HepG2 (cell line): Measurements from ENCODE around the gene GMEB2. TPM values are rescaled to one million over a fixed set of nuclear protein-coding genes. Genes with fewer than 3 reads are reported as not detected.

Experiments
- CEBPG ChIP-seq: IDR thresholded peaks from 2 replicates; pipeline ENCODE4 v1.6.1; 2016
- FOXJ3 ChIP-seq: sonication (generic); formaldehyde crosslinking; IDR thresholded peaks from 2 replicates; pipeline ENCODE4 v1.4.0; 2020; ENCODE audit warnings: missing genetic modification reagents, mild to moderate bottlenecking, borderline replicate concordance
- GATA4 ChIP-seq: sonication (generic); IDR thresholded peaks from 2 replicates; pipeline ENCODE4 v1.6.1; 2016; ENCODE audit warnings: antibody characterized with exemption, low read depth, borderline replicate concordance
- MAF1 ChIP-seq: sonication (generic); formaldehyde crosslinking; IDR thresholded peaks from 2 replicates; pipeline ENCODE4 v1.5.0; 2020; ENCODE audit warnings: missing genetic modification reagents, borderline replicate concordance
- MAFF ChIP-seq: IDR thresholded peaks from 2 replicates; pipeline ENCODE4 v1.6.1; 2011; ENCODE audit warnings: low read depth, low read length, improper control_type of control experiment
- MIER2 ChIP-seq: IDR thresholded peaks from 2 replicates; pipeline ENCODE4 v1.6.1; 2016; ENCODE audit warnings: missing biosample characterization, missing genetic modification reagents
- NFYC ChIP-seq: IDR thresholded peaks from 2 replicates; pipeline ENCODE4 v1.6.1; 2016; ENCODE audit warnings: missing genetic modification reagents, missing compliant biosample characterization
- PRPF4 ChIP-seq: fragments of 200-400 bp; formaldehyde crosslinking; IDR thresholded peaks from 2 replicates; pipeline ENCODE4 v1.6.1; 2016; ENCODE audit warnings: low read length, low read depth; ENCODE audit not compliant: poor library complexity, severe bottlenecking
- SIN3A ChIP-seq: IDR thresholded peaks from 2 replicates; pipeline ENCODE4 v1.6.1; 2011; ENCODE audit warnings: low read depth, mild to moderate bottlenecking, control low read depth, low read length, borderline replicate concordance
- TOE1 ChIP-seq: sonication (generic); formaldehyde crosslinking; IDR thresholded peaks from 2 replicates; pipeline ENCODE4 v1.4.0; 2020; ENCODE audit warnings: mild to moderate bottlenecking, missing genetic modification reagents
- YEATS4 ChIP-seq: sonication (generic); formaldehyde crosslinking; IDR thresholded peaks from 2 replicates; pipeline ENCODE4 v1.4.0; 2020; ENCODE audit warnings: missing genetic modification reagents, borderline replicate concordance
- polyA plus RNA-seq, 8 experiments: library from polyadenylated mRNA; depleted of rRNA in 3 of 8; stranded (reverse) in 7 of 8; unstranded in 1 of 8; fragments of >200 nt; fragmentation: Illumina TruSeq in 4 of 8; extraction: Trizol in 4 of 8; gene quantifications; 2 replicates each; pipeline versions ENCODE4 v1.2.1 to v1.2.3, GENCODE V29; 2011 to 2016; ENCODE audit warnings: low read depth in 4 of 8, missing spikeins in 1 of 8, mixed read lengths in 1 of 8; ENCODE audit not compliant: insufficient read depth in 1 of 8
- total RNA-seq, 5 experiments: library from RNA; depleted of rRNA; stranded (reverse); fragments of >200 nt; fragmentation: Illumina TruSeq; extraction: Trizol; gene quantifications; 2 replicates each; pipeline ENCODE4 v1.2.3, GENCODE V29; 2016; ENCODE audit warnings: low read depth in 1 of 5
- TF ChIP-seq, protein P1 (sequence below): IDR thresholded peaks from 2 replicates; pipeline ENCODE4 v1.6.1; 2016; ENCODE audit warnings: control low read depth
- TF ChIP-seq, protein P2 (sequence below): IDR thresholded peaks from 2 replicates; pipeline ENCODE4 v1.6.1; 2016; ENCODE audit warnings: mild to moderate bottlenecking, missing biosample characterization, missing genetic modification reagents
- TF ChIP-seq, protein P3 (sequence below): sonication (generic); formaldehyde crosslinking; IDR thresholded peaks from 2 replicates; pipeline ENCODE4 v1.5.0; 2020; ENCODE audit warnings: mild to moderate bottlenecking, missing genetic modification reagents
- TF ChIP-seq, protein P4 (sequence below): sonication (generic); formaldehyde crosslinking; IDR thresholded peaks from 2 replicates; pipeline ENCODE4 v1.8.1; 2023; ENCODE audit warnings: mild to moderate bottlenecking, moderate library complexity, missing genetic modification reagents
- TF ChIP-seq, protein P5 (sequence below): sonication (generic); formaldehyde crosslinking; IDR thresholded peaks from 2 replicates; pipeline ENCODE4 v1.4.0; 2020; ENCODE audit warnings: missing genetic modification reagents

Gene GMEB2
- total and polyA plus RNA-seq, 2 of the 13 experiments (the other 11 are each of a cell fraction or from before 2014, with no cell fraction given), result 10.6 to 12.4 TPM

DNA sequence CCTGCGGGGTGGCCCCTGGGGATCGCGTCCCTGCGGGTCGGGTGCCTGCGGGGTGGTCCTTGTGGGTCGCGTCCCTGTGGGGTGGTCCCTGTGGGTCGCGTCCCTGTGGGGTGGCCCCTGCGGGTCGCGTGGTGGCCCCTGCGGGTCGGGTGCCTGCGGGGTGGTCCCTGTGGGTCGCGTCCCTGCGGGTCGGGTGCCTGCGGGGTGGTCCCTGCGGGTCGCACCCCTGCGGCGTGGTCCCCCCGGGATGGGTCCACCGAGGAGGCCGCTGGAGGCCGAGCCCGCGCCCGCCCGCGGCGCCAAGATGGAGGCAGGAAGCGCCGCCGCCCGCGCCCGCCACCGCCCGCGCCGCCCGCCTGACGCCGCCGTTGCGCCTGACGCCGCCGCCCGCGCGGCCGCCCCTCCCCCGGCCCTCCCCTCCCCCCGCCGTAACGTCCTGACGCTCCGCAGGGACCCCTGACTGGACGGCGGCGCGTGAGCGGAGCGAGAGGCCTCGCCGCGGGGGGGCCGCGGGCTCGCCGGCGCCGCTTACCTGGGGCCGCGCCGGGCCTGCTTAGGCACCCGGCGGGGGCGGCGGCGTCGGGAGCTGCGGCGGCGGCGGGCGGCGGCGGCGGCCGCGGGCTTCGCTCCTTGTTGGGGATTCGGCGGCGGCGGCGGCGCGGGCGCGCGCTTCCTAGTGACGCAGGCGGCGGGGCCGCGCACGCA lies at the start of gene GMEB2 (continued):
- TF ChIP-seq MAFF (no peak), SIN3A (no peak), NFYC (CRISPR knock-in tag) (no peak), MIER2 (no peak), MAF1 (CRISPR knock-in tag) (0 out of 2 replicates have a peak, but pooled peaks have one; percentile 16), CEBPG (CRISPR knock-in tag) (no peak), YEATS4 (CRISPR knock-in tag) (peak; percentile 85), PRPF4 (peak; percentile 46), FOXJ3 (no peak), GATA4 (no peak), TOE1 (CRISPR knock-in tag) (no peak)
- TF ChIP-seq, protein P1, sequence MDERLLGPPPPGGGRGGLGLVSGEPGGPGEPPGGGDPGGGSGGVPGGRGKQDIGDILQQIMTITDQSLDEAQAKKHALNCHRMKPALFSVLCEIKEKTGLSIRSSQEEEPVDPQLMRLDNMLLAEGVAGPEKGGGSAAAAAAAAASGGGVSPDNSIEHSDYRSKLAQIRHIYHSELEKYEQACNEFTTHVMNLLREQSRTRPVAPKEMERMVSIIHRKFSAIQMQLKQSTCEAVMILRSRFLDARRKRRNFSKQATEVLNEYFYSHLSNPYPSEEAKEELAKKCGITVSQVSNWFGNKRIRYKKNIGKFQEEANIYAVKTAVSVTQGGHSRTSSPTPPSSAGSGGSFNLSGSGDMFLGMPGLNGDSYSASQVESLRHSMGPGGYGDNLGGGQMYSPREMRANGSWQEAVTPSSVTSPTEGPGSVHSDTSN, result no peak
- TF ChIP-seq, protein P2, sequence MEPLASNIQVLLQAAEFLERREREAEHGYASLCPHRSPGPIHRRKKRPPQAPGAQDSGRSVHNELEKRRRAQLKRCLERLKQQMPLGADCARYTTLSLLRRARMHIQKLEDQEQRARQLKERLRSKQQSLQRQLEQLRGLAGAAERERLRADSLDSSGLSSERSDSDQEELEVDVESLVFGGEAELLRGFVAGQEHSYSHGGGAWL (CRISPR knock-in tag), result peak; percentile 86; the same call in 1 of the 2 replicates
- TF ChIP-seq, protein P3, sequence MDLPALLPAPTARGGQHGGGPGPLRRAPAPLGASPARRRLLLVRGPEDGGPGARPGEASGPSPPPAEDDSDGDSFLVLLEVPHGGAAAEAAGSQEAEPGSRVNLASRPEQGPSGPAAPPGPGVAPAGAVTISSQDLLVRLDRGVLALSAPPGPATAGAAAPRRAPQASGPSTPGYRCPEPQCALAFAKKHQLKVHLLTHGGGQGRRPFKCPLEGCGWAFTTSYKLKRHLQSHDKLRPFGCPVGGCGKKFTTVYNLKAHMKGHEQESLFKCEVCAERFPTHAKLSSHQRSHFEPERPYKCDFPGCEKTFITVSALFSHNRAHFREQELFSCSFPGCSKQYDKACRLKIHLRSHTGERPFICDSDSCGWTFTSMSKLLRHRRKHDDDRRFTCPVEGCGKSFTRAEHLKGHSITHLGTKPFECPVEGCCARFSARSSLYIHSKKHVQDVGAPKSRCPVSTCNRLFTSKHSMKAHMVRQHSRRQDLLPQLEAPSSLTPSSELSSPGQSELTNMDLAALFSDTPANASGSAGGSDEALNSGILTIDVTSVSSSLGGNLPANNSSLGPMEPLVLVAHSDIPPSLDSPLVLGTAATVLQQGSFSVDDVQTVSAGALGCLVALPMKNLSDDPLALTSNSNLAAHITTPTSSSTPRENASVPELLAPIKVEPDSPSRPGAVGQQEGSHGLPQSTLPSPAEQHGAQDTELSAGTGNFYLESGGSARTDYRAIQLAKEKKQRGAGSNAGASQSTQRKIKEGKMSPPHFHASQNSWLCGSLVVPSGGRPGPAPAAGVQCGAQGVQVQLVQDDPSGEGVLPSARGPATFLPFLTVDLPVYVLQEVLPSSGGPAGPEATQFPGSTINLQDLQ (CRISPR knock-in tag), result peak; percentile 75; the same call in 1 of the 2 replicates
- TF ChIP-seq, protein P4, sequence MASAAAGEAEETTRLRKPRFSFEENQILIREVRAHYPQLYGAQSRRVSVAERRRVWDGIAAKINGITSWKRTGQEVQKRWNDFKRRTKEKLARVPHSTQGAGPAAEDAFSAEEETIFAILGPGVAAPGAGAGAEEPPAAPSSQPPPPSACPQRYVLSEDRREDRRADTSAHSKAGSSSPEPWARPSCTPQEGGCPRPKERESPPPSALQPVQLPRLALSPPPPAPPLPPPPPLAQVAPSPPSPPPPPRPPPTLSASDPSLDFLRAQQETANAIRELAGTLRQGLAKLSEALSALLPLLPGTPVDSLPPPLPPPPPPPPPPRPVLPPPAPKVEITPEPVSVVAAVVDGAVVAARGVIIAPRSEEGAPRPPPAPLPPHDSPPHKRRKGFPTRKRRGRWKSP (CRISPR knock-in tag), result no peak; the same call in 1 of the 2 replicates
- TF ChIP-seq, protein P5, sequence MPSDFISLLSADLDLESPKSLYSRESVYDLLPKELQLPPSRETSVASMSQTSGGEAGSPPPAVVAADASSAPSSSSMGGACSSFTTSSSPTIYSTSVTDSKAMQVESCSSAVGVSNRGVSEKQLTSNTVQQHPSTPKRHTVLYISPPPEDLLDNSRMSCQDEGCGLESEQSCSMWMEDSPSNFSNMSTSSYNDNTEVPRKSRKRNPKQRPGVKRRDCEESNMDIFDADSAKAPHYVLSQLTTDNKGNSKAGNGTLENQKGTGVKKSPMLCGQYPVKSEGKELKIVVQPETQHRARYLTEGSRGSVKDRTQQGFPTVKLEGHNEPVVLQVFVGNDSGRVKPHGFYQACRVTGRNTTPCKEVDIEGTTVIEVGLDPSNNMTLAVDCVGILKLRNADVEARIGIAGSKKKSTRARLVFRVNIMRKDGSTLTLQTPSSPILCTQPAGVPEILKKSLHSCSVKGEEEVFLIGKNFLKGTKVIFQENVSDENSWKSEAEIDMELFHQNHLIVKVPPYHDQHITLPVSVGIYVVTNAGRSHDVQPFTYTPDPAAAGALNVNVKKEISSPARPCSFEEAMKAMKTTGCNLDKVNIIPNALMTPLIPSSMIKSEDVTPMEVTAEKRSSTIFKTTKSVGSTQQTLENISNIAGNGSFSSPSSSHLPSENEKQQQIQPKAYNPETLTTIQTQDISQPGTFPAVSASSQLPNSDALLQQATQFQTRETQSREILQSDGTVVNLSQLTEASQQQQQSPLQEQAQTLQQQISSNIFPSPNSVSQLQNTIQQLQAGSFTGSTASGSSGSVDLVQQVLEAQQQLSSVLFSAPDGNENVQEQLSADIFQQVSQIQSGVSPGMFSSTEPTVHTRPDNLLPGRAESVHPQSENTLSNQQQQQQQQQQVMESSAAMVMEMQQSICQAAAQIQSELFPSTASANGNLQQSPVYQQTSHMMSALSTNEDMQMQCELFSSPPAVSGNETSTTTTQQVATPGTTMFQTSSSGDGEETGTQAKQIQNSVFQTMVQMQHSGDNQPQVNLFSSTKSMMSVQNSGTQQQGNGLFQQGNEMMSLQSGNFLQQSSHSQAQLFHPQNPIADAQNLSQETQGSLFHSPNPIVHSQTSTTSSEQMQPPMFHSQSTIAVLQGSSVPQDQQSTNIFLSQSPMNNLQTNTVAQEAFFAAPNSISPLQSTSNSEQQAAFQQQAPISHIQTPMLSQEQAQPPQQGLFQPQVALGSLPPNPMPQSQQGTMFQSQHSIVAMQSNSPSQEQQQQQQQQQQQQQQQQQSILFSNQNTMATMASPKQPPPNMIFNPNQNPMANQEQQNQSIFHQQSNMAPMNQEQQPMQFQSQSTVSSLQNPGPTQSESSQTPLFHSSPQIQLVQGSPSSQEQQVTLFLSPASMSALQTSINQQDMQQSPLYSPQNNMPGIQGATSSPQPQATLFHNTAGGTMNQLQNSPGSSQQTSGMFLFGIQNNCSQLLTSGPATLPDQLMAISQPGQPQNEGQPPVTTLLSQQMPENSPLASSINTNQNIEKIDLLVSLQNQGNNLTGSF (CRISPR knock-in tag), result no peak
